Fibroblast of lung (primary cell): ENCODE measurements around the gene GBA2. TPM values are rescaled to one million over a fixed set of nuclear protein-coding genes. Genes with fewer than 3 reads are reported as not detected.

ENCODE experiments used
- DNase-seq, 2 donors: peaks; one replicate each; pipeline versions ENCODE4 v3.0.0 to v3.0.0-alpha.2; 2010; ENCODE audit warnings: low read depth in 2 of 2
- H2AFZ ChIP-seq: 2 replicates; pipeline ENCODE4 v1.5.1; 2012; ENCODE audit warnings: low read length, control low read depth, inconsistent platforms
- H3K27ac ChIP-seq: 2 replicates; pipeline ENCODE4 v1.5.1; 2011; ENCODE audit warnings: low read length, control low read depth; ENCODE audit not compliant: insufficient read depth
- H3K27me3 ChIP-seq: 2 replicates; pipeline ENCODE4 v1.5.1; 2011; ENCODE audit warnings: mild to moderate bottlenecking, low read length; ENCODE audit not compliant: control insufficient read depth, insufficient read depth
- H3K36me3 ChIP-seq: 2 replicates; pipeline ENCODE4 v1.5.1; 2011; ENCODE audit warnings: low read length; ENCODE audit not compliant: control insufficient read depth, insufficient read depth
- H3K4me1 ChIP-seq: 2 replicates; pipeline ENCODE4 v1.5.1; 2011; ENCODE audit warnings: low read length; ENCODE audit not compliant: control insufficient read depth, insufficient read depth; ENCODE audit errors: extremely low read depth
- H3K4me2 ChIP-seq: 2 replicates; pipeline ENCODE4 v1.5.1; 2011; ENCODE audit warnings: low read length, control low read depth; ENCODE audit not compliant: insufficient read depth; ENCODE audit errors: extremely low read depth
- H3K4me3 ChIP-seq, 4 experiments: fragments of 200-600 bp in 1 of 4; sonication (generic) in 1 of 4; replicated peaks in 1 of 4; 2 replicates each; pipeline ENCODE4 v1.5.1; 2011 to 2016; ENCODE audit warnings: low read length in 4 of 4, low read depth in 3 of 4, mild to moderate bottlenecking in 3 of 4, control low read depth in 2 of 4, inconsistent platforms in 1 of 4, mixed read lengths in 1 of 4; ENCODE audit not compliant: insufficient read depth in 1 of 4; ENCODE audit errors: control extremely low read depth in 1 of 4
- H3K79me2 ChIP-seq: 2 replicates; pipeline ENCODE4 v1.5.1; 2012; ENCODE audit warnings: mild to moderate bottlenecking, low read length, inconsistent platforms; ENCODE audit not compliant: control insufficient read depth, insufficient read depth
- H3K9ac ChIP-seq: 2 replicates; pipeline ENCODE4 v1.5.1; 2011; ENCODE audit warnings: mild to moderate bottlenecking, low read length, control low read depth; ENCODE audit not compliant: insufficient read depth
- H3K9me3 ChIP-seq: 2 replicates; pipeline ENCODE4 v1.5.1; 2012; ENCODE audit warnings: low read depth, low read length; ENCODE audit not compliant: control insufficient read depth, insufficient read depth
- H4K20me1 ChIP-seq: 2 replicates; pipeline ENCODE4 v1.5.1; 2011; ENCODE audit warnings: low read length; ENCODE audit not compliant: control insufficient read depth, insufficient read depth; ENCODE audit errors: extremely low read depth
- CTCF ChIP-seq, 2 donors: IDR thresholded peaks in 1 of 2; conservative IDR thresholded peaks in 1 of 2; 1 replicate in 1 of 2; 2 replicates in 1 of 2; pipeline ENCODE4 v1.5.1; 2011 to 2012; ENCODE audit warnings: low read length in 2 of 2, control low read depth in 1 of 2, inconsistent platforms in 1 of 2, low read depth in 1 of 2, mild to moderate bottlenecking in 1 of 2
- EZH2 ChIP-seq: IDR thresholded peaks from 2 replicates; pipeline ENCODE4 v1.5.1; 2012; ENCODE audit warnings: low read length, control low read depth, mild to moderate bottlenecking; ENCODE audit errors: missing control alignments
- polyA plus RNA-seq, 2 donors: library from polyadenylated mRNA; depleted of rRNA in 1 of 2; stranded (reverse) in 1 of 2; unstranded in 1 of 2; fragments of >200 nt; gene quantifications; 2 replicates each; pipeline ENCODE4 v1.2.1, GENCODE V29; 2011 to 2012; ENCODE audit warnings: missing spikeins in 1 of 2
- total RNA-seq: library from RNA; depleted of rRNA; stranded (reverse); fragments of >200 nt; gene quantifications from 2 replicates; pipeline ENCODE4 v1.2.1, GENCODE V29; 2014

Gene GBA2
- total and polyA plus RNA-seq, 2 donors (not counting 1 experiment from before 2014, with no cell fraction given) = 23.9 to 25.5 TPM

GRCh38 chr9:35745569-35745968 is 3.5 kb downstream of the GBA2 start:
- Histone ChIP-seq H3K79me2 (peaks cover 41% of the 10 kb centered on the region), H3K27ac (no peak overlapping the region), H3K27me3 (no peaks in the 10 kb centered on the region), H4K20me1 (peaks cover 2% of the 10 kb centered on the region), H2AFZ (no peak overlapping the region), H3K4me3 (peak overlapping the region in 2 of 4 experiments; percentile 23 to 97), H3K36me3 (peaks cover 17% of the 10 kb centered on the region), H3K4me2 (peak overlapping the region; percentile 51), H3K9ac (no peak overlapping the region), H3K4me1 (peaks cover 7% of the 10 kb centered on the region), H3K9me3 (no peaks in the 10 kb centered on the region)
- no peak for TF ChIP-seq EZH2
- TF ChIP-seq CTCF (conservative IDR thresholded peaks at IDR 0.05 in 1 of 2, IDR thresholded peaks at IDR 0.05 in 1 of 2; ENCODE audit: low read depth in 1 of 2, low read length in 2 of 2) = no peak
- no peak for DNase-seq

GRCh38 chr9:35743880-35744518 is 5.0 kb downstream of the GBA2 start:
- H3K9me3 ChIP-seq = no peaks in the 10 kb centered on the region
- no peaks in the 10 kb centered on the region for H3K27me3 ChIP-seq
- no peak overlapping the region for H3K4me2 ChIP-seq
- TF ChIP-seq CTCF (conservative IDR thresholded peaks at IDR 0.05 in 1 of 2, IDR thresholded peaks at IDR 0.05 in 1 of 2; ENCODE audit: low read depth in 1 of 2, low read length in 2 of 2) = no peak
- no peak for TF ChIP-seq EZH2
- no peak for DNase-seq
- no peak overlapping the region for H2AFZ ChIP-seq
- H3K9ac ChIP-seq = no peak overlapping the region
- no peak overlapping the region for H3K4me3 ChIP-seq
- H3K4me1 ChIP-seq = peaks cover 4% of the 10 kb centered on the region
- peaks cover 28% of the 10 kb centered on the region for H3K36me3 ChIP-seq
- no peak overlapping the region for H3K27ac ChIP-seq
- H4K20me1 ChIP-seq = peaks cover 2% of the 10 kb centered on the region
- peaks cover 36% of the 10 kb centered on the region for H3K79me2 ChIP-seq

GRCh38 chr9:35743452-35743851 is 5.6 kb downstream of the GBA2 start:
- Histone ChIP-seq H3K4me3 (no peak overlapping the region), H3K4me1 (peaks cover 4% of the 10 kb centered on the region), H3K9ac (no peak overlapping the region), H3K27me3 (no peaks in the 10 kb centered on the region), H2AFZ (no peak overlapping the region), H3K36me3 (peaks cover 34% of the 10 kb centered on the region), H3K27ac (no peak overlapping the region), H3K4me2 (no peak overlapping the region), H4K20me1 (peaks cover 2% of the 10 kb centered on the region), H3K79me2 (peaks cover 33% of the 10 kb centered on the region), H3K9me3 (no peaks in the 10 kb centered on the region)
- TF ChIP-seq CTCF (conservative IDR thresholded peaks at IDR 0.05 in 1 of 2, IDR thresholded peaks at IDR 0.05 in 1 of 2; ENCODE audit: low read depth in 1 of 2, low read length in 2 of 2) (no peak), EZH2 (no peak)
- no peak for DNase-seq
